H1 (cell line): ENCODE measurements around the gene FAM227B. TPM values are rescaled to one million over a fixed set of nuclear protein-coding genes. Genes with fewer than 3 reads are reported as not detected.
"Not testable (repeated sequence)": the region's sequence is repeated elsewhere in the genome, so short reads cannot be mapped to it uniquely, and the experiment has no call there.

Experiments
- CTCF ChIA-PET: fragments of 300-600 bp; sonication (Branson Sonifier 250); formaldehyde crosslinking; loops from one replicate; lab custom pipeline; 2021; ENCODE audit not compliant: partially characterized antibody; lab: Charles Lee
- POLR2A ChIA-PET: fragments of 300-600 bp; sonication (Branson Sonifier 250); formaldehyde crosslinking; loops from one replicate; lab custom pipeline; 2021; ENCODE audit warnings: inconsistent platforms; ENCODE audit not compliant: partially characterized antibody; lab: Charles Lee
- DNase-seq, 2 experiments: peaks; one replicate each; pipeline versions ENCODE4 v3.0.0 to v3.0.0-alpha.2; 2010 to 2022; ENCODE audit warnings: low spot score in 2 of 2, low read depth in 1 of 2, mixed read lengths in 1 of 2
- FAIRE-seq: peaks from 2 replicates; lab custom pipeline; 2011; peaks lifted over from hg19 to GRCh38; lab: Jason Lieb, UNC
- H2AFZ ChIP-seq: 2 replicates; pipeline ENCODE4 v1.8.1; 2012; ENCODE audit warnings: low read length, inconsistent platforms
- H2AK5ac ChIP-seq: 2 replicates; pipeline ENCODE4 v1.6.1; 2013; ENCODE audit warnings: low read depth, low read length
- H2BK120ac ChIP-seq: replicated peaks from 2 replicates; pipeline ENCODE3; 2013; ENCODE audit warnings: low read depth, low read length, inconsistent platforms
- H2BK12ac ChIP-seq: 2 replicates; pipeline ENCODE4 v1.6.1; 2013; ENCODE audit warnings: low read depth, low read length
- H2BK15ac ChIP-seq: 2 replicates; pipeline ENCODE4 v1.6.1; 2013; ENCODE audit warnings: low read length
- H2BK20ac ChIP-seq: 2 replicates; pipeline ENCODE4 v1.6.1; 2013; ENCODE audit warnings: low read length
- H2BK5ac ChIP-seq: 2 replicates; pipeline ENCODE4 v1.6.1; 2013; ENCODE audit warnings: low read depth, low read length
- H3K14ac ChIP-seq: 2 replicates; pipeline ENCODE4 v1.6.1; 2013; ENCODE audit warnings: inconsistent platforms; ENCODE audit not compliant: insufficient read length
- H3K18ac ChIP-seq: 2 replicates; pipeline ENCODE4 v1.6.1; 2013; ENCODE audit warnings: low read length; ENCODE audit errors: extremely low read depth
- H3K23ac ChIP-seq: 2 replicates; pipeline ENCODE4 v1.6.1; 2013; ENCODE audit warnings: inconsistent platforms; ENCODE audit not compliant: insufficient read length
- H3K23me2 ChIP-seq: 2 replicates; pipeline ENCODE4 v1.6.1; 2013; ENCODE audit warnings: low read depth, low read length
- H3K27ac ChIP-seq: 2 replicates; pipeline ENCODE4 v1.6.1; 2011; ENCODE audit warnings: low read depth, low read length, inconsistent platforms
- H3K27me3 ChIP-seq, 4 experiments: replicated peaks in 1 of 4; 1 replicate in 1 of 4; 2 replicates in 3 of 4; pipeline versions ENCODE4 v1.6.1 to v1.8.1; 2011 to 2013; ENCODE audit warnings: low read length in 3 of 4, mild to moderate bottlenecking in 3 of 4, inconsistent platforms in 2 of 4, mixed read lengths in 2 of 4, moderate library complexity in 1 of 4; ENCODE audit not compliant: control insufficient read depth in 3 of 4, insufficient read depth in 3 of 4; ENCODE audit errors: extremely low read depth in 1 of 4
- H3K36me3 ChIP-seq, 4 experiments: 2 replicates each; pipeline versions ENCODE4 v1.6.1 to v1.8.1; 2011 to 2013; ENCODE audit warnings: mild to moderate bottlenecking in 4 of 4, low read length in 3 of 4, moderate library complexity in 2 of 4, control low read depth in 1 of 4, inconsistent platforms in 1 of 4; ENCODE audit not compliant: insufficient read depth in 4 of 4, control insufficient read depth in 2 of 4
- H3K4ac ChIP-seq: replicated peaks from 2 replicates; pipeline ENCODE3; 2013; ENCODE audit warnings: low read length, low read depth, mixed read lengths, inconsistent platforms; ENCODE audit not compliant: insufficient read length
- H3K4me1 ChIP-seq, 4 experiments: replicated peaks in 1 of 4; 1 replicate in 1 of 4; 2 replicates in 3 of 4; pipeline versions ENCODE4 v1.6.1 to v1.8.1; 2011 to 2013; ENCODE audit warnings: low read length in 3 of 4, inconsistent platforms in 2 of 4, mixed read lengths in 1 of 4; ENCODE audit not compliant: insufficient read depth in 4 of 4, control insufficient read depth in 3 of 4
- H3K4me2 ChIP-seq, 2 experiments: 2 replicates each; pipeline versions ENCODE4 v1.6.1 to v1.8.1; 2011 to 2013; ENCODE audit warnings: low read depth in 2 of 2, low read length in 2 of 2, control low read depth in 1 of 2, inconsistent platforms in 1 of 2, mild to moderate bottlenecking in 1 of 2; ENCODE audit not compliant: insufficient read depth in 1 of 2
- H3K4me3 ChIP-seq, 4 experiments: fragments of 200-600, 300-600 bp in 1 of 4; sonication (generic), shearing (Covaris generic), sonication (Bioruptor Twin) in 1 of 4; 2 replicates each; pipeline versions ENCODE4 v1.5.1 to v1.8.1; 2011 to 2016; ENCODE audit warnings: low read length in 4 of 4, low read depth in 3 of 4, control low read depth in 2 of 4, inconsistent platforms in 2 of 4, mild to moderate bottlenecking in 2 of 4, mixed read lengths in 1 of 4, moderate library complexity in 1 of 4; ENCODE audit not compliant: insufficient read depth in 2 of 4; ENCODE audit errors: extremely low read depth in 1 of 4
- H3K56ac ChIP-seq: replicated peaks from 2 replicates; pipeline ENCODE3; 2013; ENCODE audit warnings: low read depth, mild to moderate bottlenecking, mixed read lengths, low read length, inconsistent platforms; ENCODE audit not compliant: insufficient read length
- H3K79me1 ChIP-seq: 2 replicates; pipeline ENCODE4 v1.6.1; 2013; ENCODE audit warnings: low read depth, low read length, control low read depth
- H3K79me2 ChIP-seq, 2 experiments: 2 replicates each; pipeline versions ENCODE4 v1.6.1 to v1.8.1; 2012 to 2013; ENCODE audit warnings: low read length in 2 of 2, mild to moderate bottlenecking in 2 of 2, inconsistent platforms in 1 of 2; ENCODE audit not compliant: insufficient read depth in 2 of 2, control insufficient read depth in 1 of 2
- H3K9ac ChIP-seq, 4 experiments: replicated peaks in 1 of 4; 1 replicate in 1 of 4; 2 replicates in 3 of 4; pipeline versions ENCODE4 v1.6.1 to v1.8.1; 2011 to 2013; ENCODE audit warnings: low read depth in 3 of 4, low read length in 3 of 4, control low read depth in 2 of 4, mild to moderate bottlenecking in 2 of 4, moderate library complexity in 2 of 4, inconsistent platforms in 1 of 4; ENCODE audit errors: extremely low read depth in 1 of 4
- H3K9me3 ChIP-seq, 2 experiments: 2 replicates each; pipeline versions ENCODE4 v1.6.1 to v1.8.1; 2012 to 2013; ENCODE audit warnings: mild to moderate bottlenecking in 2 of 2, moderate library complexity in 2 of 2, control low read depth in 1 of 2, inconsistent platforms in 1 of 2, low read depth in 1 of 2, low read length in 1 of 2, mixed read lengths in 1 of 2; ENCODE audit not compliant: insufficient read depth in 2 of 2
- H4K20me1 ChIP-seq, 2 experiments: replicated peaks in 1 of 2; 2 replicates each; pipeline versions ENCODE3 to v1.8.1; 2011 to 2013; ENCODE audit warnings: inconsistent platforms in 2 of 2, low read length in 2 of 2, mild to moderate bottlenecking in 1 of 2; ENCODE audit not compliant: insufficient read depth in 2 of 2, control insufficient read depth in 1 of 2
- H4K5ac ChIP-seq: 2 replicates; pipeline ENCODE4 v1.6.1; 2013; ENCODE audit warnings: low read length, low read depth, mixed read lengths, inconsistent platforms; ENCODE audit not compliant: insufficient read length
- H4K8ac ChIP-seq: 2 replicates; pipeline ENCODE4 v1.8.0; 2013; ENCODE audit warnings: mild to moderate bottlenecking, moderate library complexity, low read length, inconsistent platforms; ENCODE audit not compliant: insufficient read depth; ENCODE audit errors: extremely low read depth
- H4K91ac ChIP-seq: replicated peaks from 2 replicates; pipeline ENCODE3; 2013; ENCODE audit warnings: low read length, mixed read lengths, inconsistent platforms; ENCODE audit not compliant: insufficient read length
- KDM1A ChIP-seq: fragments of 200-600, 300-600 bp; sonication (generic); IDR thresholded peaks from 2 replicates; pipeline ENCODE4 v1.7.1; 2016; ENCODE audit warnings: mild to moderate bottlenecking, low read length, borderline replicate concordance
- WGBS, 2 experiments: shearing (Covaris generic) in 1 of 2; methylation state at CpG; one replicate each; pipeline versions ENCODE4 v1.1.6 to v1.1.7; 2013 to 2015; ENCODE audit warnings: low lambda C conversion rate in 2 of 2, mixed read lengths in 2 of 2, inconsistent platforms in 1 of 2, low coverage in 1 of 2, missing lambda C conversion rate in 1 of 2; ENCODE audit not compliant: insufficient replicate concordance in 2 of 2, insufficient coverage in 1 of 2, insufficient read length in 1 of 2; ENCODE audit errors: extremely low coverage in 1 of 2, missing lambda C conversion rate in 1 of 2; 5-methylcytosine and 5-hydroxymethylcytosine counted together
- polyA plus RNA-seq, 7 experiments: library from polyadenylated mRNA; depleted of rRNA in 3 of 7; stranded (reverse) in 5 of 7; unstranded in 2 of 7; fragments of >200 nt in 5 of 7; fragments of 200-250 nt in 2 of 7; gene quantifications; 1 replicate in 5 of 7; 2 replicates in 1 of 7; 4 replicates in 1 of 7; pipeline versions ENCODE4 v1.2.1 to v1.2.3, GENCODE V29; 2011 to 2013; ENCODE audit warnings: missing spikeins in 2 of 7, mixed read lengths in 2 of 7
- total RNA-seq: library from RNA; stranded (reverse); fragmentation: NEBNext Ultra II Directional; extraction: Animal tissue kit (Norgen Biotek cat#: 25700); gene quantifications from 2 replicates; pipeline ENCODE4 v1.2.1, GENCODE V29; 2021

FAM227B gene
- total and polyA plus RNA-seq, 2 of the 8 experiments (the other 6 are each of a cell fraction or from before 2014, with no cell fraction given): 4.0 to 6.5 TPM

DNA sequence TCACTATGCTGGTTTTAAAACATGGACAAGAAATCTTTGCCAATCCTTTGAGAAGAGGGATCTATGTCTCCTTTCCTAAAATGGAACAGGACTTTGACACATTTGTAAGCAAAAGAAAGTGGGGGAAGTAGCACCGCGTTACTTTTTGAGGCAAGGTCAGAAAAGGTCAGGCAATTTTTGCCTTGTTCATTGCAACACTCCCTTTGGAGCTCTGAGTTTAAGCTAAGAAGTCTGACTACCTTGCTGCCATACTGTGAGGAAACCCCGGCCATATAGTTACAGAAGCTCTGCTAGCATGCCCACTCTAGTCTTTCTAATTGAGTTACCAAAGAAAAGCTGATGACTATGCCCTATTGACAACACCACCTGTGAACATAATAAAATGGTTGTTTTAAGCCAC, 1.4 kb downstream of the FAM227B start:
- H2BK5ac ChIP-seq: no peak overlapping the region
- H3K4me2 ChIP-seq: no peak overlapping the region; a peak in 1 of 4 replicates
- H2BK15ac ChIP-seq: no peak overlapping the region
- H3K9me3 ChIP-seq: no peaks in the 10 kb centered on the region
- H2BK12ac ChIP-seq: no peak overlapping the region
- no peak overlapping the region for H2BK120ac ChIP-seq
- no peaks in the 10 kb centered on the region; the same call in 1 of the 2 replicates for H3K79me1 ChIP-seq
- H3K14ac ChIP-seq: no peak overlapping the region
- H2AFZ ChIP-seq: no peak overlapping the region
- no peak overlapping the region for H3K27ac ChIP-seq
- no peak overlapping the region for H3K9ac ChIP-seq
- H4K8ac ChIP-seq: no peak overlapping the region
- WGBS, 2 experiments: 100% methylated on average over 3 of the region's 3 CpGs; no CpG with 5 or more reads in 1 of the 2 experiments
- H4K5ac ChIP-seq: no peak overlapping the region
- no peaks in the 10 kb centered on the region for H3K23me2 ChIP-seq
- no peak overlapping the region for H2AK5ac ChIP-seq
- ChIA-PET CTCF (interaction anchor here (0.7 kb wide), 1 partner anchor 198 kb away, joined by 3 read pairs; no protein-coding TSS in a partner anchor), POLR2A (no interaction called here)
- no peak overlapping the region for H3K4ac ChIP-seq
- no peak overlapping the region for H3K56ac ChIP-seq
- no peaks in the 10 kb centered on the region; a peak in 1 of 8 replicates for H3K36me3 ChIP-seq
- no peaks in the 10 kb centered on the region for H3K27me3 ChIP-seq
- peaks cover 0 to 32% of the 10 kb centered on the region in 2 experiments; a peak in 2 of 4 replicates for H3K79me2 ChIP-seq
- H3K18ac ChIP-seq: no peak overlapping the region
- no peak overlapping the region for H2BK20ac ChIP-seq
- no peak overlapping the region for H3K4me3 ChIP-seq
- FAIRE-seq (no peak), DNase-seq (no peak)
- no peak for TF ChIP-seq KDM1A
- H3K23ac ChIP-seq: no peak overlapping the region
- H3K4me1 ChIP-seq: no peaks in the 10 kb centered on the region; a peak in 2 of 7 replicates
- no peak overlapping the region for H4K91ac ChIP-seq
- H4K20me1 ChIP-seq: no peaks in the 10 kb centered on the region

DNA sequence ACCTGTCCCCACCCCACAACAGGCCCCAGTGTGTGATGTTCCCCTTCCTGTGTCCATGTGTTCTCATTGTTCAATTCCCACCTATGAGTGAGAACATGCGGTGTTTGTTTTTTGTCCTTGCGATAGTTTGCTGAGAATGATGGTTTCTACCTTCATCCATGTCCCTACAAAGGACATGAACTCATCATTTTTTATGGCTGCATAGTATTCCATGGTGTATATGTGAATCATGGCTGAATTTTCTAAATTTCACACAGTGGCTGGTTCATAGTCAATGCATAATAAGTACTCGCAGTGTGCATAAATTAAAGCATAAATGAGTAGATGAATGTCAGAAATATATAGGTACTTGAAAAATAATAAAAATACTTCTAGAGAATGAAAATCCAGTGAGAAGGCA, 8.4 kb downstream of the FAM227B start:
- H2BK15ac ChIP-seq, H3K9ac ChIP-seq, POLR2A ChIA-PET, H3K9me3 ChIP-seq, H2AFZ ChIP-seq, H3K27ac ChIP-seq, H3K23ac ChIP-seq, FAIRE-seq, H2BK5ac ChIP-seq, H3K56ac ChIP-seq, H2BK20ac ChIP-seq, H3K18ac ChIP-seq, H3K4me3 ChIP-seq, H2BK120ac ChIP-seq, H3K14ac ChIP-seq, H4K91ac ChIP-seq, DNase-seq, CTCF ChIA-PET, H3K23me2 ChIP-seq, H3K79me2 ChIP-seq, H3K4ac ChIP-seq, H2AK5ac ChIP-seq, H3K36me3 ChIP-seq, H3K4me1 ChIP-seq, H2BK12ac ChIP-seq, H4K20me1 ChIP-seq, H3K4me2 ChIP-seq, H4K5ac ChIP-seq, H3K79me1 ChIP-seq, H4K8ac ChIP-seq, H3K27me3 ChIP-seq: not testable (repeated sequence)
- 97% methylated on average over 3 of the region's 3 CpGs; no CpG with 5 or more reads in 1 of the 2 experiments for WGBS, 2 experiments
